Measurements from ENCODE around the gene PTPRF.

Gene PTPRF

DNA sequence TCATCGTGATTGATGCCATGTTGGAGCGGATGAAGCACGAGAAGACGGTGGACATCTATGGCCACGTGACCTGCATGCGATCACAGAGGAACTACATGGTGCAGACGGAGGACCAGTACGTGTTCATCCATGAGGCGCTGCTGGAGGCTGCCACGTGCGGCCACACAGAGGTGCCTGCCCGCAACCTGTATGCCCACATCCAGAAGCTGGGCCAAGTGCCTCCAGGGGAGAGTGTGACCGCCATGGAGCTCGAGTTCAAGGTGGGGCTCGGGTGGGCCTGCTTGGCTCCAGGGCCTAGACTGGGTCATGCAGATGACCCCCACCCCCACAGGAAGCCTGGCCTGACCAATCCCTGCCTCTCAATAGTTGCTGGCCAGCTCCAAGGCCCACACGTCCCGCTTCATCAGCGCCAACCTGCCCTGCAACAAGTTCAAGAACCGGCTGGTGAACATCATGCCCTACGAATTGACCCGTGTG lies 88.7 kb downstream of the PTPRF start:
- Histone ChIP-seq H3K4me1 (ENCODE audit: low read length) (no peaks in the 10 kb centered on the region), H3K27ac (ENCODE audit: low read length) (no peak overlapping the region), H4K20me1 (ENCODE audit: insufficient read depth, low read length) (no peaks in the 10 kb centered on the region), H3K36me3 (replicated peaks; ENCODE audit: low read depth, low read length) (no peaks in the 10 kb centered on the region), H3K9me3 (ENCODE audit: insufficient read depth, low read length) (no peaks in the 10 kb centered on the region), H3K9ac (ENCODE audit: low read length) (no peak overlapping the region), H3K4me2 (ENCODE audit: low read length) (no peak overlapping the region), H3K4me3 (ENCODE audit: low read length) (no peak overlapping the region), H2AFZ (ENCODE audit: low read depth, low read length) (no peak overlapping the region), H3K79me2 (ENCODE audit: low read length) (no peaks in the 10 kb centered on the region), H3K27me3 (ENCODE audit: low read depth, low read length) (no peaks in the 10 kb centered on the region)
- TF ChIP-seq, protein P1, sequence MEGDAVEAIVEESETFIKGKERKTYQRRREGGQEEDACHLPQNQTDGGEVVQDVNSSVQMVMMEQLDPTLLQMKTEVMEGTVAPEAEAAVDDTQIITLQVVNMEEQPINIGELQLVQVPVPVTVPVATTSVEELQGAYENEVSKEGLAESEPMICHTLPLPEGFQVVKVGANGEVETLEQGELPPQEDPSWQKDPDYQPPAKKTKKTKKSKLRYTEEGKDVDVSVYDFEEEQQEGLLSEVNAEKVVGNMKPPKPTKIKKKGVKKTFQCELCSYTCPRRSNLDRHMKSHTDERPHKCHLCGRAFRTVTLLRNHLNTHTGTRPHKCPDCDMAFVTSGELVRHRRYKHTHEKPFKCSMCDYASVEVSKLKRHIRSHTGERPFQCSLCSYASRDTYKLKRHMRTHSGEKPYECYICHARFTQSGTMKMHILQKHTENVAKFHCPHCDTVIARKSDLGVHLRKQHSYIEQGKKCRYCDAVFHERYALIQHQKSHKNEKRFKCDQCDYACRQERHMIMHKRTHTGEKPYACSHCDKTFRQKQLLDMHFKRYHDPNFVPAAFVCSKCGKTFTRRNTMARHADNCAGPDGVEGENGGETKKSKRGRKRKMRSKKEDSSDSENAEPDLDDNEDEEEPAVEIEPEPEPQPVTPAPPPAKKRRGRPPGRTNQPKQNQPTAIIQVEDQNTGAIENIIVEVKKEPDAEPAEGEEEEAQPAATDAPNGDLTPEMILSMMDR (IDR thresholded peaks at IDR 0.05; ENCODE audit: low read depth, low read length), result no peak
- TF ChIP-seq EZH2phosphoT487 (IDR thresholded peaks at IDR 0.05; ENCODE audit: low read depth), result no peak

DNA sequence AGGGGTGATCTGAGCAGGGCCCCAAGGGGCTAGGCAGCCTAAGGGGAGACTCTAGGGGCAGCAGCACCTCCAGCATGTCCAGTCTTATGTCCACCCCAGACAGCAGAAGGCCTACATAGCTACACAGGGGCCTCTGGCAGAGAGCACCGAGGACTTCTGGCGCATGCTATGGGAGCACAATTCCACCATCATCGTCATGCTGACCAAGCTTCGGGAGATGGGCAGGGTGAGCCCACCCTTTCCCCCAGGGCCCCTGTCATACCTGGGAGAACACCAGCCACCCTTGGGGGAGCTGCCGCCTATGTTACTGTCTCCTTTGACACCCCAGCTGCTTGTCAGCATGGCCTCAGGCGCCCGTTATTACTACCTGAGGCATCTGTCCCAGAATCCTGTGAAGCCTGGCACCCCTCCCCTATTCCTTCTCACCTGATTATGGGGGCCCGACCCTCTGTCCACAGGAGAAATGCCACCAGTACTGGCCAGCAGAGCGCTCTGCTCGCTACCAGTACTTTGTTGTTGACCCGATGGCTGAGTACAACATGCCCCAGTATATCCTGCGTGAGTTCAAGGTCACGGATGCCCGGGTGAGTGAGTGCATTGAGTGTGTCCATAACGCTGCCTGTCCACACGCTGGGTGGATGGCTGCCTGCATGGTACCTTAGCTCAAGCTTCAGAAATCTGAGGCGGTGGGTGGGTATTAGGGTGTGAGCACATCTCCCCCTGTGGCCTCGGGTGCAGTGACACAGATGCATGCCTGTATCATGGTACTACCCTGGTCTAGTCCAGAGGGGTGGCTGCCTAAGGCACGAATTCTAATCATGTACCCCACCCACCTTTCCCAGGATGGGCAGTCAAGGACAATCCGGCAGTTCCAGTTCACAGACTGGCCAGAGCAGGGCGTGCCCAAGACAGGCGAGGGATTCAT lies 89.6 kb downstream of the PTPRF start:
- no peaks in the 10 kb centered on the region for H3K79me2 ChIP-seq (ENCODE audit: low read length)
- no peak overlapping the region for H3K27ac ChIP-seq (ENCODE audit: low read length)
- TF ChIP-seq, protein P1 (IDR thresholded peaks at IDR 0.05; ENCODE audit: low read depth, low read length), result no peak
- no peak for TF ChIP-seq EZH2phosphoT487 (IDR thresholded peaks at IDR 0.05; ENCODE audit: low read depth)
- no peaks in the 10 kb centered on the region for H3K36me3 ChIP-seq (replicated peaks; ENCODE audit: low read depth, low read length)
- no peaks in the 10 kb centered on the region for H3K4me1 ChIP-seq (ENCODE audit: low read length)
- no peak overlapping the region for H3K4me2 ChIP-seq (ENCODE audit: low read length)
- no peaks in the 10 kb centered on the region for H3K27me3 ChIP-seq (ENCODE audit: low read depth, low read length)
- no peaks in the 10 kb centered on the region for H4K20me1 ChIP-seq (ENCODE audit: insufficient read depth, low read length)
- H3K9ac ChIP-seq (ENCODE audit: low read length), result no peak overlapping the region
- H3K9me3 ChIP-seq (ENCODE audit: insufficient read depth, low read length), result no peaks in the 10 kb centered on the region
- H2AFZ ChIP-seq (ENCODE audit: low read depth, low read length), result no peak overlapping the region
- H3K4me3 ChIP-seq (ENCODE audit: low read length), result no peak overlapping the region

DNA sequence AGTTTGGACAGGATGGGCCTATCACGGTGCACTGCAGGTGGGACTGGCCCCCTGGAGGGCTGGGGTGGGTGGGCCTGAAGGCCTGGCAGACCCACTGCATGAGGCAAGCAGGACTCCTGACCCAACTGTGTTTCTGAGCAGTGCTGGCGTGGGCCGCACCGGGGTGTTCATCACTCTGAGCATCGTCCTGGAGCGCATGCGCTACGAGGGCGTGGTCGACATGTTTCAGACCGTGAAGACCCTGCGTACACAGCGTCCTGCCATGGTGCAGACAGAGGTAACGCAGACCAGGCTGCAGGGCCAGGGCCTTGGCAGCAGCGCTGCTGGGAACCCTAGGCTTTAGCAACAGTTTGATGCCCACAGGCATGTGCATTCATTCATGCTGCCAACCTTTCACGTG lies 90.3 kb downstream of the PTPRF start:
- Histone ChIP-seq H3K4me1 (ENCODE audit: low read length) (no peaks in the 10 kb centered on the region), H3K9me3 (ENCODE audit: insufficient read depth, low read length) (no peaks in the 10 kb centered on the region), H3K4me2 (ENCODE audit: low read length) (no peak overlapping the region), H3K4me3 (ENCODE audit: low read length) (no peak overlapping the region), H3K79me2 (ENCODE audit: low read length) (no peaks in the 10 kb centered on the region), H2AFZ (ENCODE audit: low read depth, low read length) (no peak overlapping the region), H3K27me3 (ENCODE audit: low read depth, low read length) (no peaks in the 10 kb centered on the region), H3K9ac (ENCODE audit: low read length) (no peak overlapping the region), H3K36me3 (replicated peaks; ENCODE audit: low read depth, low read length) (no peaks in the 10 kb centered on the region), H4K20me1 (ENCODE audit: insufficient read depth, low read length) (no peaks in the 10 kb centered on the region), H3K27ac (ENCODE audit: low read length) (no peak overlapping the region)
- TF ChIP-seq, protein P1 (IDR thresholded peaks at IDR 0.05; ENCODE audit: low read depth, low read length), result no peak
- TF ChIP-seq EZH2phosphoT487 (IDR thresholded peaks at IDR 0.05; ENCODE audit: low read depth), result no peak

DNA sequence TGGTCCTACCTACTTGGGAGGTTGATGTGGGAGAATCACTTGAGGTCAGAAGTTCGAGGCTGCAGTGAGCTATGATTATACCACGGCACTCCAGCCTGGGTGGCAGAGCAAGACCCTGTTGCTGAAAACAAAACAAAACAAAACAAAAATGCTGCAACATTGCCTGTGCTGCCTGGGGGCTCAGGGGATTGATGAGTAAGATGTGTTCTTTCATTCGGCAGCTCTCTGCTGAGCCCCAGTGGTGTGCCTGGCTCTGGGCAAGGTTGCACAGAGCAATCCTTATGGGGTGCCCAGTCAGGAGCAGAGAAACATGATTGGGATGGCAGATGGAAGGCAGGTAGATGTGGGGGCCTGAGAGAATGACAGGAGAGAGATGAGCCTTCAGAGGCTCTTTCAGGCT lies 90.7 kb downstream of the PTPRF start:
- H3K4me2 ChIP-seq (ENCODE audit: low read length), result no peak overlapping the region
- no peaks in the 10 kb centered on the region for H3K79me2 ChIP-seq (ENCODE audit: low read length)
- no peaks in the 10 kb centered on the region for H4K20me1 ChIP-seq (ENCODE audit: insufficient read depth, low read length)
- TF ChIP-seq EZH2phosphoT487 (IDR thresholded peaks at IDR 0.05; ENCODE audit: low read depth), result no peak
- TF ChIP-seq, protein P1 (IDR thresholded peaks at IDR 0.05; ENCODE audit: low read depth, low read length), result no peak
- no peak overlapping the region for H3K9ac ChIP-seq (ENCODE audit: low read length)
- no peak overlapping the region for H3K27ac ChIP-seq (ENCODE audit: low read length)
- H3K4me1 ChIP-seq (ENCODE audit: low read length), result no peaks in the 10 kb centered on the region
- H2AFZ ChIP-seq (ENCODE audit: low read depth, low read length), result no peak overlapping the region
- no peaks in the 10 kb centered on the region for H3K36me3 ChIP-seq (replicated peaks; ENCODE audit: low read depth, low read length)
- no peaks in the 10 kb centered on the region for H3K27me3 ChIP-seq (ENCODE audit: low read depth, low read length)
- no peaks in the 10 kb centered on the region for H3K9me3 ChIP-seq (ENCODE audit: insufficient read depth, low read length)
- no peak overlapping the region for H3K4me3 ChIP-seq (ENCODE audit: low read length)

All from OCI-LY3 (cell line).